ENCODE measurements around the gene OR6C6. TPM values are rescaled to one million over a fixed set of nuclear protein-coding genes. Genes with fewer than 3 reads are reported as not detected.

OR6C6 gene
- total RNA-seq, 4 donors from 2014 or later = not detected

- H3K27me3 ChIP-seq = no peaks in the 10 kb centered on the region
- no peak overlapping the region for H3K4me3 ChIP-seq
- H3K27ac ChIP-seq = no peak overlapping the region
- H3K36me3 ChIP-seq = no peaks in the 10 kb centered on the region
- no peaks in the 10 kb centered on the region for H3K4me1 ChIP-seq
- TF ChIP-seq POLR2A (IDR thresholded peaks at IDR 0.05) = no peak
- no peak for TF ChIP-seq CTCF (IDR thresholded peaks at IDR 0.05)
- 30 to 44% methylated on average over 3 of the region's 3 CpGs for WGBS, 2 donors
- no peak for DNase-seq
- intact Hi-C loops (cut with DNase I) = no loop called here
- H3K9me3 ChIP-seq = no peaks in the 10 kb centered on the region
Measured at GRCh38 chr12:55250944-55251343, 45.4 kb downstream of the OR6C6 start.

GRCh38 chr12:55246159-55246558 is 50.2 kb downstream of the OR6C6 start:
- DNase-seq = no peak
- 46 to 55% methylated on average over 1 of the region's 1 CpG for WGBS, 2 donors
- H3K27ac ChIP-seq = no peak overlapping the region
- no peaks in the 10 kb centered on the region for H3K36me3 ChIP-seq
- no peak for TF ChIP-seq POLR2A (IDR thresholded peaks at IDR 0.05)
- no peak for TF ChIP-seq CTCF (IDR thresholded peaks at IDR 0.05)
- H3K4me1 ChIP-seq = no peaks in the 10 kb centered on the region
- H3K4me3 ChIP-seq = no peak overlapping the region
- H3K27me3 ChIP-seq = no peaks in the 10 kb centered on the region
- H3K9me3 ChIP-seq = no peaks in the 10 kb centered on the region
- intact Hi-C loops (cut with DNase I) = no loop called here

- intact Hi-C loops (cut with DNase I) = no loop called here
- no peak for DNase-seq
- H3K27me3 ChIP-seq = no peaks in the 10 kb centered on the region
- no peaks in the 10 kb centered on the region for H3K36me3 ChIP-seq
- 86 to 87% methylated on average over 3 of the region's 3 CpGs for WGBS, 2 donors
- H3K27ac ChIP-seq = no peak within 1 kb of the TSS
- H3K9me3 ChIP-seq = no peaks in the 10 kb centered on the region
- TF ChIP-seq POLR2A (IDR thresholded peaks at IDR 0.05) = no peak
- TF ChIP-seq CTCF (IDR thresholded peaks at IDR 0.05) = no peak
- H3K4me3 ChIP-seq = no peak within 1 kb of the TSS
- no peaks in the 10 kb centered on the region for H3K4me1 ChIP-seq
Measured at GRCh38 chr12:55244309-55244708, 52.1 kb downstream of the OR6C6 start, which contains the start of gene OR6C74. OR6C74 (plus strand) TSS chr12:55244609; CDS start chr12:55247288, 2,679 bp downstream.

Other genes starting within 250 kb of the OR6C6 start
- gene OR9K2, start 170.2 kb downstream of the OR6C6 start, total RNA-seq = not detected
- not detected for gene OR10A7, start 75.5 kb downstream of the OR6C6 start, total RNA-seq
- not detected for gene OR6C74, start 52.0 kb downstream of the OR6C6 start, total RNA-seq
- not detected for gene OR6C1, start 17.8 kb upstream of the OR6C6 start, total RNA-seq
- not detected for gene OR6C3, start 34.2 kb upstream of the OR6C6 start, total RNA-seq
- not detected for gene OR6C75, start 66.4 kb upstream of the OR6C6 start, total RNA-seq
- gene OR6C65, start 104.0 kb upstream of the OR6C6 start, total RNA-seq = not detected
- not detected for gene OR6C76, start 129.7 kb upstream of the OR6C6 start, total RNA-seq
- gene OR6C2, start 147.5 kb upstream of the OR6C6 start, total RNA-seq = under 1 TPM in 1 of 4 donors, not detected in 3; 0.22 TPM
- not detected for gene OR6C70, start 173.6 kb upstream of the OR6C6 start, total RNA-seq
- not detected for gene OR6C68, start 195.8 kb upstream of the OR6C6 start, total RNA-seq